Measurements from ENCODE around the gene CFAP97D1.

CFAP97D1 gene

DNA sequence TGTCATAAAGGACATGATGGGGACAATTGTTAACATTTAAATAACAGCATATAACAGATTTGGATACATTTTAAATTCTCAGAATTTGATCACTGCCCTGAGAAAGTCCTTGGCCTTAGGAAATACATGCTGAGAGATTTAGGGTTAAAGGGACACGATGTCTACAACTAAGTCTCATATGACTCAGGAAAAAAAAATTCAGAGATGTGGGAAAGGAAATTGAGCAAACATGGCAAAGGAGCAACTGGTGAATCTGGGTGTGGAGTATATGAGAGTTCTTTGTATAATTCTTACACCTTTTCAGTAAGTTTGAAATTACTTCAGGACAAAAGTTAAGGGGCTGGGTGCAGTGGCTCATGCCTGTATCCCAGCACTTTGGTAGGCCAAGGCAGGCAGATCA lies 34.5 kb downstream of the CFAP97D1 start:
- FAIRE-seq = no peak
- DNase-seq (ENCODE audit: insufficient read length, low spot score) = peak; percentile 58
- no peak for TF ChIP-seq POLR2A (IDR thresholded peaks at IDR 0.05; ENCODE audit: low read depth, low read length)

DNA sequence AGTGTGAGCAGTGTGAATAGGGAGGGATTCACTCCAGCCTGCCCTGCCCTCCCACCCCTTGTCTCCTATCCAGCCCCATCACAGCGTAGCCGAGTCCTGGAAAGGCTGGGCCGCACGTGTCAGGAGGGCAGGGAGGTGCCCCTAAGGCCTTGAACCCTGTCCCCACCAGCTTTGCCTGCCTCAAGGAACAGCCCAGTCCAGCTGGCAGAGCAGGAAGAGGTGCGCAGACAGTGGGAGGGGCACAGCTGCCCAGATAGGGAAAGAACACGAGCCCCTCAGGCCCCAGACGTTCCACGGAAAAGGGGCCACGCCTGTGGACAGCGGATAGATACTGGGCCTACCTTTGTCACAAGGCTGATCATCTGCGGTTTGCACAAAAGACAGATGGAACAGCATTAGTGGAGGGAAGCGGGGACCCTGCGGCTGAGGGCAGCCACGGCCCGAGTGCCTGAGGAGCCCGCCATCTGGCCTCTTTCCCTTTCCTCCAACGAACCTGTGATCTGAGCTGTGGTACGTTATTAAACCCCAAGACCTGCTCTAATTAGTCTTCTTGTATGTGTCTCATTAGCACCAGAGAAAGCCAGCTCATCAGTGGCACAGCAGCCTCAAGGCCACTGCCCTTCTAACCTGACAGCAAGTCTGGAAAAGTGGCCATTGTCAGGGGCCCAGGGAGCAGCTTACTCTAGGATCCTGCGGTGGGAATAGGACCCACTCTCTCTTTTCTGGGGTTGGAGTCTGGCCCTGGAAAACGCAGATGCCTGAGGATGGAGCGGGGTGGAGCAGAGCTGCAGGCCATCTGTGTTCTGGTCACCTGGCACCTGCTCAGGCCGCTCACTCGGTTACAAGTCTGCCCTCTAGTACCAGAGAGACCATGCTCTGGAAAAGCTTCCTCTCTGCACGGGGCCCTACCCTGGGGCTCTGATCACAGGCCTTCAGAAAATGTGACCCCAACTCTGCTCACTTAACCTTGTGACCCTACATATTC lies 36.4 kb downstream of the CFAP97D1 start:
- DNase-seq (ENCODE audit: insufficient read length, low spot score) (no peak), FAIRE-seq (no peak)
- TF ChIP-seq POLR2A (IDR thresholded peaks at IDR 0.05; ENCODE audit: low read depth, low read length) = no peak

DNA sequence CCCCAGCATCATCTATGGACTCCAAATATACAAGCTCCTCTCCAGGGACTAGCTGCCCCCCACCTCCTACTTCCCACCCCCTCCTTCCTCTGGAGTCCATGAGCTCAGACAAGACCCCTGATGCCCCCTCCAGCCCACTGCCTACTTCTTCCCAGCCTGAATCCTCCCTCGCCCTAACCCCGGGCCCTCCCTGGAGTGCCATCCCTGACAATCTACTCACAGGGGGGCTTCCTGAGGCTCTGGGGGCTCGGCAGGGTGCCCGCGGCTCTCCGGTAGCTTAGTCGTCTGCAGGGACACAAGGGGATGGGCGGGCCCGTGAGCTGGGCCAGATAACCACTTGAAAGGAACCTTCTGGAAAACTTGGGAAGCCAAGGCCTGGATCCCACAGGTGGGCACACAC lies 37.6 kb downstream of the CFAP97D1 start:
- FAIRE-seq (no peak), DNase-seq (ENCODE audit: insufficient read length, low spot score) (no peak)
- TF ChIP-seq POLR2A (IDR thresholded peaks at IDR 0.05; ENCODE audit: low read depth, low read length) = no peak

DNA sequence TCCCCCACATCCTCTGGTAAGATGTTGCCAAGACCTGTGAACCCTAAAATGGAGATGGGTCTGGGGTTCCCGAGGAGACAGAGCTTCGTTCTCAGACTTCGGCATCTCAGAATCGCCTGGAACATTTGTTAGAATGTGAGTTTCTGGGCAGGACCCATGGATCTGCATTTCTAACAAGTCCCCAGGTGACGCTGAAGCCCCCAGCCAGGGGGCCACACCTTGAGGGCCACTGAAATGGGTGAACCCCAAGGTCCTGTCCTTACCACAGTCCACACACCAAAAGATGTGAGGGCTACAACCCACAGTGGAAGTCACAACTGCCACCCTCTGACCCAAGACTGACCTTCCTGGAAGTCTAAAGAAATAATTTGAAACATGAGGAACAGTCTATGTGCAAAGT lies 38.7 kb downstream of the CFAP97D1 start:
- DNase-seq (ENCODE audit: insufficient read length, low spot score) (no peak), FAIRE-seq (no peak)
- no peak for TF ChIP-seq POLR2A (IDR thresholded peaks at IDR 0.05; ENCODE audit: low read depth, low read length)

DNA sequence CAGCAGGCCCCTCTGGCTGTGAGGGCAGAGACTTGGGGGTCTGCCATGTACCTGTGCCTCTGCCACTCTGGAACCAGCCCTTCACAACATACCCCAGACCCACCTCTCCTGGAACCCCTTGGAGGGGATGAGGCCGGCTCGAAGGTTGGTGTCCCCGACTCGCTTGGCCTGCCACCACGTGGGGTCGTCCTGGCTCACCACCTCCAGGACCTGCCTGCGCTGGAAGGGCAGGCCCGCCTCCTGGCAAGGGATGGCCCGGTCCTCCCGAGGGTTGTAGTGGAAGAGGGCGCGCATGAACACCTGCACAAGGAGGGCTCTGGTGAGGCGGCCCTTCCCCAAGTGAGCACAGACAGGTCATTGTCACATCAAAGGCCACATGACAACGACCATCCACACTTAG lies 40.5 kb downstream of the CFAP97D1 start:
- FAIRE-seq = no peak
- DNase-seq (ENCODE audit: insufficient read length, low spot score) = no peak
- TF ChIP-seq POLR2A (IDR thresholded peaks at IDR 0.05; ENCODE audit: low read depth, low read length) = no peak

DNA sequence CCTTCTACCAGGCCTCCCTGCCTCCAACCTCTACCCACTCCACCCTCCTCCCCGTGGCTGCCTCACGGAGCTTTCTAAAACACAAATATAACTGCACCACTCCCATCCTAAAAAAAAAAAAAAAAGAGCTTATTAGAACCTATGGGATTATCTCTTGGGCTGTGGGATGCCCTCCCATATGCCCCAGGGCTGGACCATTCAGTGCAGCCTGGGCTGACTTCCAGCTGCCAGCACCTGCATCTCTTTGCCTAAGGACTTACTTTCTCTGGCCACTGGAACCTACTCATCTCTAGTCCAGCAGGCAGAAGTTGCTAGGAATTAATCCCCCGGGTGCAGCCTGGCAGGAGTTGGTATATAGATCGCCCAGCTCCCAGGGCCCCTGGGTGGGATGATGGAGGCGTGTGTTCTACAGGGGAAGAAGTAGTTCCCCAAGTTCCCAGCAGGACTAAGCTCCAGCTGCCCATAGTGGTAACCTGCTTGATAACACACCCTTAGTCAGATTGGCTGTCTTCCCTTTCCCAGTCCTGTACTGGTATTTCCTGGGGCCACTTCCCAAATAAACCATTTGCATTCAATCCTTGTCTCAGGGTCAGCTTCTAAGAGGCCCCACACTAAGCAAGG lies 42.4 kb downstream of the CFAP97D1 start:
- no peak for FAIRE-seq
- no peak for TF ChIP-seq POLR2A (IDR thresholded peaks at IDR 0.05; ENCODE audit: low read depth, low read length)
- no peak for DNase-seq (ENCODE audit: insufficient read length, low spot score)

DNA sequence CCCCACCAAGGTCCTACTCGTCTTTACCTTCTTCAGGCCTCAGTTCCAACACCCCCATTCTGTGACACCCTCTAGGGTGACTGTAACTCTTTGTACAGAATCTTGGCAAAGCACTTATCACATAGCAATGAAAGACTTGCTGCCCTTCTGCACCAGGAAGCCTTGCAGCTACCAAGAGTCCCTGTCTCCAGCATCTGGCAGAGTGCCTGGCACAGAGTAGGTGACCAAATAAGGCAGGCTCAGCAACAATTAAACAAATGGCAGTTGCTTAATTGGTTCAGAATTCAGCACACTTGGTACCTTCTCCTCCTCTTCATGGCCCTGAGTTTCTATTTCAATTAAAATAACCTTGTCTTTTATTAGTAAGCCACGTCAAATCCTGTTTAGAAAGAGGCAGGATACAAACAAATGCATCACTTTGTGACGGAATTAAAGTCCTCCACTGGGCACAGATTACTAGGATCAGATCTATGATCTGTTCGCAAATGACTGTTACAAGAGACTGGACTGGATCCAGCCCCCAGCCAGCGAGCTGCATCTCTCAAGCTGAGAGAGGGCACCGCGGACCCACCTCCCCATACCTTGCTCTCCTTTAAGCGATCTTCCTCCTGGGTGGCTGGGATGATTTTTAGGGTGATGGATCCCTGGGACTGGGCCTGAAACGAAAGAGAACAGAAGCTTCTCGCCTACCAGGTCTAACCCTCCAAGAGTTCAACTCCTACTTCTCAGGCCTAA lies 43.3 kb downstream of the CFAP97D1 start:
- no peak for FAIRE-seq
- DNase-seq (ENCODE audit: insufficient read length, low spot score) = no peak
- no peak for TF ChIP-seq POLR2A (IDR thresholded peaks at IDR 0.05; ENCODE audit: low read depth, low read length)

DNA sequence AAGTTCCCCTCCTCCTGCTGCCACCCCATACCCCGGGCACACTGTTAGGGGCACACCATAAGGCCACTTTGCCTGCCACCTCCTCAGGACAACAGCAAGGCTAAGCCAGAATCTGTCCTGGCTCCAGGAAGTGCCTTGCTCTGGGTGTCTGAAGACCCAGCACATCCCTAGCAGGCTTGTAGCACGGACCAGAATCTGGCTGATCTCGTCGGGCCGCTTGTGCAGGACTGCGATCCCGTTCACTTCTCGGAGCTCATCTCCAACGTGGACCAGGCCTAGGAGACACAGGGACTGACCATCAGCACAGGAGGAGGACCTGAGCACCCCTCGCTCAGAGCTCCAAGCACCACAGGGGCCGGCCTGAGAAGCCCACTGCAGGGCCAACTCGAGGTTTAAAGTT lies 45.3 kb downstream of the CFAP97D1 start:
- FAIRE-seq (no peak), DNase-seq (ENCODE audit: insufficient read length, low spot score) (no peak)
- no peak for TF ChIP-seq POLR2A (IDR thresholded peaks at IDR 0.05; ENCODE audit: low read depth, low read length)

DNA sequence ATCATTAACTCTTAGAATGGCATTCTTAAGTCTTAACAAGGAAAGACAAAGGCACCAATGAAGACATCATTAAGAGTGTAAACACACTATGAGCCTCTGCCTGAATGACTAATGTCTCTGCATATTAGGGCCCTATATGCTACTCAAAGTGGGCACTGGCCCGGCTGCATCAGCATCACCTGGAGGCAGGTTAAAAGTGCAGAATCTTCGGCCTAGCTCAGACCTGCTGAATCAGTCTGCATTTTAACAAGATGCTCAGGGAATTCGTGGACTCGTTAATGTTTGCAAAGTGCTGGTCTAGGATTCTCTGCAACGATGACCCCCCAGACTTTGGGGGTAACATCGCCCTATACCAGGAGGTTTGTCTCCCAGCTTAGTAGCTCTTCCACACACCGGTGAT lies 46.0 kb downstream of the CFAP97D1 start:
- DNase-seq (ENCODE audit: insufficient read length, low spot score) (no peak), FAIRE-seq (no peak)
- TF ChIP-seq POLR2A (IDR thresholded peaks at IDR 0.05; ENCODE audit: low read depth, low read length) = no peak

DNA sequence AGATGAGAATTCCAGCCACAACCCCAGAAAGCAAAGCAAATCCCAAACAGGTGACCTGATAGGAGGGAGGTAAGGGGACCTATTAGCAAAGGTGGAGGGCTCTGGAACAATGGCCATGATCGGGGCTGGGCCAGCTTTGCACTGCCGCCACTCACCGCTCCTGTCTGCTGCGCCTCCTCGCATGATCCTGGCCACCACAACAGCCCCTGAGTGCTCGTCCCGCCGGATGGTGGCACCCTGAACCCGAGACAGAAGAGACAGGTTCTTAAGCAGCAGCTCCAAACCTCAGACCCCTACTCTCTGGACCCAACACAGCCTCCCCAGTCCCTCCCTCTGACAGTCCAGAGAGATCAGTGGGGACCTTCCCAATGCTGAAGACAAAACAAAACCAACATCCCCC lies 47.4 kb downstream of the CFAP97D1 start:
- DNase-seq (ENCODE audit: insufficient read length, low spot score) (no peak), FAIRE-seq (no peak)
- TF ChIP-seq POLR2A (IDR thresholded peaks at IDR 0.05; ENCODE audit: low read depth, low read length) = no peak

DNA sequence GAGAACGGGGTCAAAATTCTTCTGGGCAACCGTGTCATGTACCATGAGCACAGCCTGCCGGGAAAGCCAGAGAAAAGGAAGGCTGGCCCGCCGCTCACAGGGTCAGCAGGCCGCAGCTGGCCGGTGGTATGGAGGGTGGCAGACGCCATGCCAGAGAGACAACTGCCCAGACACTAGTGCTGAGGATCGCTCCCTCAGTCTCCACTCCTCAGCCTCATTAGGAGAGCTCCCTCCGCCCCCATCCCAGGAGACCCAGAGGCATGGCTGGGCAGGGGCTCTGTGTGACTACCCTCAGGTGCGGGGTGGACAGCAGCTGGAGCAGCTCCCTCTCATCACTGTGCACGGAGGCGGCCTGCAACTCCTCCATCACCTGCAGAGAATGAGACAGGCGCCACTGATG lies 49.5 kb downstream of the CFAP97D1 start:
- no peak for TF ChIP-seq POLR2A (IDR thresholded peaks at IDR 0.05; ENCODE audit: low read depth, low read length)
- no peak for FAIRE-seq
- no peak for DNase-seq (ENCODE audit: insufficient read length, low spot score)

DNA sequence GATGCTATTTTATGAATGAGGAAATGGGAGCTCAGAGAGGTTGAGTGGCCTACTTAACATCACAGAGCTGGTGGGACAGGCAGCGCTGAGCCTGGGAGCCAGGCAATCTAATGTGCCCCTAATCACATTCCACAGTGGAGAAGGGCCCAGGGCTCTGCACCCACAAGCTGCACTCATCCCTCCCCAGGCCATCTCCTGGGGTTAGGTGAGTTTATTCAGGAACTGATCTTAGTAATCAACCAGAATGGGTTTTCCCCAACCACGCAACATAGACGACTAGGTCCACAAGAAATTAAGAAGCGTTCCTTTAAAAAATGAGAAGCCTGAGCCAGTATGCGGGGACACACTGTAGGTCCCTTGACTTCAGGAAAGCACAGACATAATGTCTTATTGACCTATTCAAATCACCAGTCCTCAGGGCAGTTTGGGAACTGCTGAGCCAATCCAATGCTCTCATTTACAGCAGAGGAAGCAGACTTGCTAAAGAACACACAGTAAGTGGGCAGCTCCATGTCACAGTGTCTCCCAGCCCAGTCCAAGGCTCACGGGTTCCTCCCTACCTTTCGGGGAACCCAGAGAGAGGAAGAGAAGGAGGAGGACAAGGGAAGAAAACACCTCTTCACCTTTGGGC lies 50.4 kb downstream of the CFAP97D1 start:
- TF ChIP-seq POLR2A (IDR thresholded peaks at IDR 0.05; ENCODE audit: low read depth, low read length) = no peak
- FAIRE-seq (no peak), DNase-seq (ENCODE audit: insufficient read length, low spot score) (no peak)

DNA sequence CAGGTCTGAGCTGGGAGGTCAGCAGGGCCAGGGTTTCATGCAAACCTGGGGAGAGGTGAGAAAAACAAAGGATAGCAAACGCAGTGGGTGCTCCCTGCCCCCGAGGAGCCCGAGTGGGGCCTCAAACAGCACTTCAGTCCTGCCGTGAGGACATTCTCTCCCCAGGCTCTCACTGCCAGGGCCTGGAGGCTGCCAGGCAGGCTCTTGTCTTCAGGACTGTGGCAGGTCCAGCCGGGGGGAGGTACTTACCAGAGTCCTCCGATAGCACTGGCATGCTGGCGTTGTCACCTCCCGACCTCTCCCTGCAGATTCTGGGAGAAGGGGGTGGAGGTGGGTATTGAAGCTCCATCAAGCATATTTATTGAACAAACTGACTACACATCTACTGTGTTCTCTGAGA lies 51.4 kb downstream of the CFAP97D1 start:
- no peak for TF ChIP-seq POLR2A (IDR thresholded peaks at IDR 0.05; ENCODE audit: low read depth, low read length)
- DNase-seq (ENCODE audit: insufficient read length, low spot score) = no peak
- no peak for FAIRE-seq

All from H54 (cell line).